NOMO-1 treated with DMSO at 0.1 percent for 48 hours (cell line): ENCODE data around the gene BRMS1.
A peak's percentile ranks its signal among the peaks of the same experiment; 100 is the strongest.
"Not testable (repeated sequence)": the region's sequence is repeated elsewhere in the genome, so short reads cannot be mapped to it uniquely, and the experiment has no call there.

Experiments
- DNase-seq: peaks from one replicate; lab custom pipeline; 2025; ENCODE audit not compliant: unreplicated experiment; lab: John Stamatoyannopoulos, UW

Gene BRMS1

GRCh38 chr11:66344550-66345315, at the start of gene BRMS1:
Gene BRMS1, minus strand, starts transcription at chr11:66345104. Its CDS starts 2,870 bp downstream, at chr11:66342234.
- DNase-seq: peak; percentile 95

GRCh38 chr11:66393954-66394353, 49.0 kb upstream of the BRMS1 start:
- no peak for DNase-seq

- DNase-seq: peak; percentile 15
Measured at GRCh38 chr11:66391322-66391721, 46.4 kb upstream of the BRMS1 start.

- peak; percentile 69 for DNase-seq
Measured at GRCh38 chr11:66388780-66389386, 44.0 kb upstream of the BRMS1 start.

- peak; percentile 77 for DNase-seq
Measured at GRCh38 chr11:66386171-66387069, 41.5 kb upstream of the BRMS1 start.

GRCh38 chr11:66384316-66384715, 39.4 kb upstream of the BRMS1 start:
- DNase-seq: not testable (repeated sequence)

- DNase-seq: not testable (repeated sequence)
Measured at GRCh38 chr11:66380264-66380663, 35.4 kb upstream of the BRMS1 start.

- DNase-seq: not testable (repeated sequence)
Measured at GRCh38 chr11:66373690-66374287, 28.9 kb upstream of the BRMS1 start.

GRCh38 chr11:66373265-66373664, 28.4 kb upstream of the BRMS1 start:
- DNase-seq: no peak

GRCh38 chr11:66371627-66372415, 26.9 kb upstream of the BRMS1 start, which contains the start of gene SLC29A2:
Gene SLC29A2, minus strand, starts transcription at chr11:66371760. Its CDS starts 169 bp downstream, at chr11:66371591.
- DNase-seq: peak; percentile 75

GRCh38 chr11:66369073-66369894, 24.4 kb upstream of the BRMS1 start:
- DNase-seq: no peak

GRCh38 chr11:66368484-66368883, 23.6 kb upstream of the BRMS1 start:
- DNase-seq: no peak

- no peak for DNase-seq
Measured at GRCh38 chr11:66367561-66368312, 22.8 kb upstream of the BRMS1 start.

- DNase-seq: no peak
Measured at GRCh38 chr11:66366844-66367477, 22.1 kb upstream of the BRMS1 start.

GRCh38 chr11:66365711-66366619, 21.1 kb upstream of the BRMS1 start:
- no peak for DNase-seq

GRCh38 chr11:66365166-66365565, 20.3 kb upstream of the BRMS1 start:
- no peak for DNase-seq
